Neural progenitor cell (in vitro differentiated cells): ENCODE data around the gene CHKA.

Source experiments
- CTCF ChIP-seq: fragments of 200-600 bp; sonication (generic); IDR thresholded peaks from 2 replicates; pipeline ENCODE4 v1.5.1; 2017; ENCODE audit warnings: antibody characterized with exemption, mild to moderate bottlenecking
- EZH2 ChIP-seq: fragments of 200-600 bp; sonication (generic); IDR thresholded peaks from 2 replicates; pipeline ENCODE4 v1.6.1; 2017; ENCODE audit warnings: antibody characterized with exemption, mild to moderate bottlenecking, moderate library complexity
- EZH2phosphoT487 ChIP-seq: fragments of 200-600 bp; sonication (generic); IDR thresholded peaks from 2 replicates; pipeline ENCODE4 v1.6.1; 2017; ENCODE audit warnings: antibody characterized with exemption

- no peak for TF ChIP-seq CTCF
- TF ChIP-seq EZH2phosphoT487 = no peak
- TF ChIP-seq EZH2 = no peak
Measured at GRCh38 chr11:68165601-68166000, 44.4 kb upstream of the CHKA start.
